ENCODE results near the gene DMD.
A peak's percentile ranks its signal among the peaks of the same experiment; 100 is the strongest.

The DMD gene

GRCh38 chrX:32455704-32456103 lies 755.6 kb downstream of the DMD start:
- DNase-seq: no peak

- DNase-seq: no peak
Observed at GRCh38 chrX:32451954-32452695, 759.2 kb downstream of the DMD start.

- no peak for DNase-seq
Observed at GRCh38 chrX:32448945-32449344, 762.4 kb downstream of the DMD start.

- no peak for DNase-seq
Observed at GRCh38 chrX:32448320-32448719, 763.0 kb downstream of the DMD start.

- no peak for DNase-seq
Observed at GRCh38 chrX:32447640-32448039, 763.7 kb downstream of the DMD start.

GRCh38 chrX:32443841-32444240 lies 767.5 kb downstream of the DMD start:
- DNase-seq: no peak

GRCh38 chrX:32421266-32421665 lies 790.1 kb downstream of the DMD start:
- no peak for DNase-seq

- DNase-seq: peak; percentile 32
Observed at GRCh38 chrX:32408389-32408788, 803.0 kb downstream of the DMD start.

- DNase-seq: no peak
Observed at GRCh38 chrX:32397562-32398216, 813.7 kb downstream of the DMD start.

- DNase-seq: no peak
Observed at GRCh38 chrX:32395878-32396277, 815.5 kb downstream of the DMD start.

- no peak for DNase-seq
Observed at GRCh38 chrX:32392655-32393054, 818.7 kb downstream of the DMD start.

GRCh38 chrX:32370456-32371205 lies 840.7 kb downstream of the DMD start:
- peak; percentile 6 for DNase-seq

GRCh38 chrX:32293962-32294700 lies 917.2 kb downstream of the DMD start:
- no peak for DNase-seq

GRCh38 chrX:32289356-32289755 lies 922.0 kb downstream of the DMD start:
- no peak for DNase-seq

- DNase-seq: no peak
Observed at GRCh38 chrX:32281853-32282252, 929.5 kb downstream of the DMD start.

- DNase-seq: peak; percentile 42
Observed at GRCh38 chrX:32280921-32281320, 930.4 kb downstream of the DMD start.

- DNase-seq: no peak
Observed at GRCh38 chrX:32280489-32280888, 930.9 kb downstream of the DMD start.

GRCh38 chrX:32276153-32276552 lies 935.2 kb downstream of the DMD start:
- no peak for DNase-seq

GRCh38 chrX:32269866-32270265 lies 941.5 kb downstream of the DMD start:
- DNase-seq: no peak

- DNase-seq: no peak
Observed at GRCh38 chrX:32268207-32268606, 943.1 kb downstream of the DMD start.

- no peak for DNase-seq
Observed at GRCh38 chrX:32267796-32268195, 943.6 kb downstream of the DMD start.

GRCh38 chrX:32246675-32247074 lies 964.7 kb downstream of the DMD start:
- peak; percentile 38 for DNase-seq

GRCh38 chrX:32195611-32196010 lies 1015.7 kb downstream of the DMD start:
- DNase-seq: no peak

All from NCI-H69 (cell line).